HFF-Myc (cell line): ENCODE measurements around the gene DUSP8.

Experiments
- DNase-seq: peaks from one replicate; pipeline ENCODE4 v3.0.0-alpha.2; 2011; ENCODE audit warnings: low read depth; ENCODE audit errors: extremely low read depth
- H3K4me3 ChIP-seq: replicated peaks from 2 replicates; pipeline ENCODE4 v1.5.1; 2011; ENCODE audit warnings: low read depth, mild to moderate bottlenecking, control low read depth, low read length
- TF ChIP-seq, protein P1 (sequence below): IDR thresholded peaks from 2 replicates; pipeline ENCODE4 v1.5.1; 2012; ENCODE audit warnings: mild to moderate bottlenecking, low read depth, low read length, control low read depth; ENCODE audit errors: missing control alignments

Gene DUSP8

DNA sequence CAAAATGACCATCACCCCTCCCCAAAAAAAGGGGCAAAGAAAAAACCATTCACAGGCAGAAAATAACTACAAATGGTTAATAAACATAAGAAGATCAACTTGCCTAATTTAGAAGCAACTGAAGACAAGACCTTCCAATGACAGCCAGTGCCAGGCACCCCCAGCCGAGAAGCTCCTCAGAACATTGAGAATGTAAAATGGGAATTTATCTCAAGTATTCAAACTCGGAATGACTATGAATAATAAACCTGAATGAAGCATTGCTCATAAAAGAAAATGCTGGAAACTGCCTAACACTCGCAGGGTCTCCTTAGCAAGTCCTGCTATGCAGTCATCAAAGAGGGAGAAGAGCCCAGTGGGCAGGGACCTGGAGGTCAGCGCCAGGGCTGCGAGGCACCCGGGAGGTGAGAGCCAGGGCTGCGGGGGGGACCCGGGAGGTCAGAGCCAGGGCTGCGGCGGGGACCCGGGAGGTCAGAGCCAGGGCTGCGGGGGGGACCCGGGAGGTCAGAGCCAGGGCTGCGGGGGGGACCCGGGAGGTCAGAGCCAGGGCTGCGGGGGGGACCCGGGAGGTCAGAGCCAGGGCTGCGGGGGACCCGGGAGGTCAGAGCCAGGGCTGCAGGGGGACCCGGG is 62.3 kb downstream of the DUSP8 start:
- TF ChIP-seq, protein P1, sequence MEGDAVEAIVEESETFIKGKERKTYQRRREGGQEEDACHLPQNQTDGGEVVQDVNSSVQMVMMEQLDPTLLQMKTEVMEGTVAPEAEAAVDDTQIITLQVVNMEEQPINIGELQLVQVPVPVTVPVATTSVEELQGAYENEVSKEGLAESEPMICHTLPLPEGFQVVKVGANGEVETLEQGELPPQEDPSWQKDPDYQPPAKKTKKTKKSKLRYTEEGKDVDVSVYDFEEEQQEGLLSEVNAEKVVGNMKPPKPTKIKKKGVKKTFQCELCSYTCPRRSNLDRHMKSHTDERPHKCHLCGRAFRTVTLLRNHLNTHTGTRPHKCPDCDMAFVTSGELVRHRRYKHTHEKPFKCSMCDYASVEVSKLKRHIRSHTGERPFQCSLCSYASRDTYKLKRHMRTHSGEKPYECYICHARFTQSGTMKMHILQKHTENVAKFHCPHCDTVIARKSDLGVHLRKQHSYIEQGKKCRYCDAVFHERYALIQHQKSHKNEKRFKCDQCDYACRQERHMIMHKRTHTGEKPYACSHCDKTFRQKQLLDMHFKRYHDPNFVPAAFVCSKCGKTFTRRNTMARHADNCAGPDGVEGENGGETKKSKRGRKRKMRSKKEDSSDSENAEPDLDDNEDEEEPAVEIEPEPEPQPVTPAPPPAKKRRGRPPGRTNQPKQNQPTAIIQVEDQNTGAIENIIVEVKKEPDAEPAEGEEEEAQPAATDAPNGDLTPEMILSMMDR: no peak
- no peak for DNase-seq
- H3K4me3 ChIP-seq: no peak overlapping the region

DNA sequence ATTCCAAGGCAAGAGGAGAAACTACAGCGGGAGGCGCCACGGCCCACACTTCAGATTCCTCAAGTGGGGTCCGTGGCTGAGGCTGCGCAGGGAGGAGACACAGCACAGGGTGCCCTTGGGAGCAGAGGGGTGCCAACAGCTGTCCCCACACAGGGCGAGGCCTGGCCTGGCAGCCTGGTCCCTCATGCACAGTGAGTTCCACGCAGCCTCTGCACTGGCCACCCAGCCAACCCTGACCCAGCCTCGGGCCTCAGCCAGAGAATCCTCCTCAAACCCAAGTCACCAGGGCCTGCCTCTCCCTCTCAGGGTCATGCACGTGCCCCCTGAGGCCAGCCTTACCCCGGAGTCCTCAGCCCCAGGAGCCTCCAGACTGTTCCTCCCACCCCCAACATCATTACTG is 63.1 kb downstream of the DUSP8 start:
- TF ChIP-seq, protein P1: no peak
- no peak overlapping the region for H3K4me3 ChIP-seq
- DNase-seq: no peak

DNA sequence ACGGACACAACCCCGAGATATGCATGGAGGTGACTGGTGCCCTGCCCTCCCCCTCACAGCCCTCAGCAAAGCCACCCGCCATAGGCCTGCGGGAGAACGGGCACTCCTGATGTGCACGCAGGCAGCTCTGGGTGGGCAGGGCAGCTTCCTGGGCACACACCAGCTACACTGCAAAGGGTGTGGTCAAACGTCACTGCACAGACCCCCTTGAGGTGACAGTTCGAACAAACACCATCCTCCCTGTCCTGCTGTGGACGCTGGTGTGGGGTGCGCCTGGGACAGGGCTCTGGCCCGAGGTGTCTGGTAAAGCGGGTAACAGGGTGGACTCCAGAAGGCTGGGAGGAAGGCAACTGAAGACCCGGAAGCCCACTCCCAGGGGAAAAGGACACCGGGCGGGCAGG is 63.6 kb downstream of the DUSP8 start:
- no peak overlapping the region for H3K4me3 ChIP-seq
- DNase-seq: no peak
- TF ChIP-seq, protein P1: no peak

DNA sequence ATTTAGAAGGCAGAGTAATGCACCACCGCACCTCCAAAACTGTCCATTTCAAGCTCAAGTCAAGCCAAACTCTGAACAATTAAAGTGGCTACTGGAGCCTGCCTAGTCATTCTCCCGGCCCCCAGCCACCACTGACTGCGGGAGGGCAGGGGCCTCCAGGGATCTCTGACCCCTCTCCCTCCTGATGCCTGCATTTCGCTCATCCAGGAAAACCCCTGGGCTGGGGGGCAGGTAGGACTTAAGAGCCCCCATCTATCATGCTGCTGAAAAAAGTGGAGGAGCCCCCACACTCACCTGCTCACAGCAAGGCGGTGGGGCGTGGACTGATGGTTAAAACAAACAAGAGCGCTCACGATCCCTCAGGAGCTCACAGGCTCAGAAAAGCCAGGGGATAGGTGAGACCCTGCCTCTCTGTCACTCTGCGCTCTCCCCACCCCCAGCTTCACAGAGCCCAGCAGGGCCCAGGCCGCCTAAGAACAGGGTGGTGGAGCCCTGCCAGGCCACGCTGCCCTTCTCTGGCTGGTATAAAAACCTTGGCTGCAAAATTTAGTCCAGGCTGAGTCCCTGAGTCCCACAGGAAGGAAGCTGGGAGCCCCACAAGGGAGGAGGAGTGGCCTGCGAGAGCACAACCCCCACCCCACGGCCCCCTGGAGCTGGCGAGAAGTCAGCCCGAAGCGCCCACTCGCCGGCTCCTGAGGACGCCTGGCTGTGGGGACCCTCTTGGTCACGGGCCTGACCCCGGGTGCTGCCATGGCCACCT is 64.5 kb downstream of the DUSP8 start:
- H3K4me3 ChIP-seq: no peak overlapping the region
- TF ChIP-seq, protein P1: no peak
- DNase-seq: no peak

DNA sequence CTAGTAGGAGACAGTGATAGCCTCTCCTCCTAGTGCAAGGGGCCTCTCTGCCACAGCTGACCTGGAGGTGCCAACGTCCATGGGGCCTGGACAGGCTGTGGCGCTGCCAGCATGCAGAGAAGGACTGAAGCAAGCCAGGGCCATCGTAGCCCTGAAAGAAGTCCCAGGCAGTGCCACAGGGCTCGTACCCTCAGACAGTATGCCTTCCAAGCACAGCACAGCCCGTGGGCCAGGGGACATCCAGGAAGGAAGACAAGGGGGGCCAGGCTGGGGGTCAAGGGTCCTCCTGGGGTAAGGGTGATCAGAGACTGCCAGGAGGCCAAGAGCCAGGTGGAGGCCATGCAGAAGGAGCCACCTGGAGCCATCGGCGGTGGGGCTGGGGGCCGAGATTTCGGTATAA is 65.1 kb downstream of the DUSP8 start:
- no peak for DNase-seq
- TF ChIP-seq, protein P1: no peak
- no peak overlapping the region for H3K4me3 ChIP-seq

DNA sequence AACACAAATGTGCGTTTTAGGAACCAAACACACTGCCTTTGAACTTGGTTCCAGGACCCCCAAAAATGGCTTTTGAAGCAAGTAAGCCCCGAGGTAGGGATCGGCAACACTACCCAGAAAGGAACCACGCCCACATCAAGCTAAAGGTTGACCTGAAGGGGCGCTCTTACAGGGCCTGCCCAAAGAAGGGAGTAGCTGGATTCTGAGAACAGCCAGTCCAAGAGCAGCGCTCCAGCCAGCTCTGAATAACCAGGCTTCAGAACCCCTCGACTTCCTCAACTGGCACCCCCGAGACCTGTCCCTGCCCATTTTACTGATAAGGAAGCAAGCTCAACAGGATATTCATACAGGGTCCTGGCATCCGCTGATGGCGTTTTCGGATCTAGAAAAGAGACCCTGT is 66.6 kb downstream of the DUSP8 start:
- TF ChIP-seq, protein P1: no peak
- DNase-seq: no peak
- H3K4me3 ChIP-seq: no peak overlapping the region
